Epithelial cell of esophagus (primary cell): ENCODE measurements around the gene ZNF735.
"Not testable (repeated sequence)": the region's sequence is repeated elsewhere in the genome, so short reads cannot be mapped to it uniquely, and the experiment has no call there.

Experiments
- DNase-seq: peaks from one replicate; pipeline ENCODE4 v3.0.0; 2010; ENCODE audit warnings: low read depth
- H3K4me3 ChIP-seq: 2 replicates; pipeline ENCODE4 v1.5.1; 2011; ENCODE audit warnings: mild to moderate bottlenecking, low read length, control low read depth
- CTCF ChIP-seq: IDR thresholded peaks from 2 replicates; pipeline ENCODE4 v1.5.1; 2011; ENCODE audit warnings: low read depth, mild to moderate bottlenecking, low read length, control low read depth, inconsistent platforms; ENCODE audit not compliant: insufficient read depth; ENCODE audit errors: missing control alignments

ZNF735 gene

GRCh38 chr7:64206903-64207302 is at the start of gene ZNF735:
Gene ZNF735, plus strand, starts transcription at chr7:64207203. Its CDS starts 0 bp downstream, at chr7:64207203.
- H3K4me3 ChIP-seq, result no peak within 1 kb of the TSS
- no peak for DNase-seq

GRCh38 chr7:64170974-64171373 is 36.0 kb upstream of the ZNF735 start:
- DNase-seq, H3K4me3 ChIP-seq: not testable (repeated sequence)

More at GRCh38 chr7:64206903-64207302, at the start of gene ZNF735:
- TF ChIP-seq CTCF, result no peak

- H3K4me3 ChIP-seq, result no peak overlapping the region
- no peak for DNase-seq
- TF ChIP-seq CTCF, result no peak
Measured at GRCh38 chr7:64174328-64174727, 32.7 kb upstream of the ZNF735 start.

GRCh38 chr7:64174941-64175340 is 32.1 kb upstream of the ZNF735 start:
- TF ChIP-seq CTCF, result no peak
- peak; percentile 4 for DNase-seq
- H3K4me3 ChIP-seq, result no peak overlapping the region

- DNase-seq, result peak; percentile 1
Measured at GRCh38 chr7:64180989-64181388, 26.0 kb upstream of the ZNF735 start.

GRCh38 chr7:64181586-64181985 is 25.4 kb upstream of the ZNF735 start:
- DNase-seq, result no peak
- TF ChIP-seq CTCF, result no peak
- H3K4me3 ChIP-seq, result no peak overlapping the region

More at GRCh38 chr7:64180989-64181388, 26.0 kb upstream of the ZNF735 start:
- no peak for TF ChIP-seq CTCF
- H3K4me3 ChIP-seq, result no peak overlapping the region

GRCh38 chr7:64182036-64182790 is 24.8 kb upstream of the ZNF735 start:
- TF ChIP-seq CTCF, result no peak
- DNase-seq, result no peak
- no peak overlapping the region for H3K4me3 ChIP-seq
